Activated CD4-positive, alpha-beta T cell treated with anti-CD3 and anti-CD28 coated beads, Interleukin-10, Interleukin-2, amounts not matched to agents 100 ng/mL and 50 ng/mL, durations not matched to agents 16 hours and 8 hours (primary cell): Measurements from ENCODE around the gene CNTNAP2.
"Not testable (repeated sequence)": the region's sequence is repeated elsewhere in the genome, so short reads cannot be mapped to it uniquely, and the experiment has no call there.

Experiments used
- DNase-seq: peaks from one replicate; pipeline ENCODE4 v3.0.0-alpha.2; 2020

CNTNAP2 gene

DNA sequence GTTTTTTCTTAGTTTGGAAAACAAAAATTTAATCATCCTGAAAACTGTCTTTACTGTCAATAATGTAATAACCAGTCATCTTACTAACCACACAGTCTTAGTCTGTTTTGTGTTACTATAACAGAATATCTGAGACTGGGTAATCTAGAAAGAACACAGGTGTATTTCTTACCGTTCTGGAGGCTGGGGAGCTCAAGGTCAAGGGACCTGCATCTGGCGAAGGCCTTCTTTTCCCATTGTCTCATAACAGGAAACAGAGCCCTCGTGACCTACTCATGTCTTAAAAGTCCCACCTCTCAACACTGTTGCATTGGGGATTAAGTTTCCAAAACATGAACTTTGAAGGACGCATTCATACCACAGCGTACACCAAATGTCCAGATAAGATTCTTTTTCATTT, 932.3 kb downstream of the CNTNAP2 start:
- DNase-seq = no peak

DNA sequence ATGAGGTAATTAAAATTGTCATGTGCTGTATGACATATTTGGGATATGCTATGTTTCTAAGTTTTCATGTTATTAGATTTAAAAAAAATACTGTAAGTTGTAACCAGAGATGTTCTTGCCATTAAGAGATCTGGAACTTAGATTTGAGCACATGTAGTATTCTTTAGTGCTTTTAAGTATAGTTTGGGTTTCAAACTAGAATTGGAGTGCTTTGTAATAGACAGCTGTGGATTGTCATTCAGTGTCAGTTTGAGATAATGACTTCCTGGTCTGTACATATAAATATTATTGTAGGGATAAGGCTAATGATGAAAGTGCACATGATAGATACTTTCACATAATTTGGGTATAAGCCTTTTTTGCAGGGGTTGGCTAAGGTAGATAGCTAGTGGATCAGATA, 936.2 kb downstream of the CNTNAP2 start:
- DNase-seq = no peak

DNA sequence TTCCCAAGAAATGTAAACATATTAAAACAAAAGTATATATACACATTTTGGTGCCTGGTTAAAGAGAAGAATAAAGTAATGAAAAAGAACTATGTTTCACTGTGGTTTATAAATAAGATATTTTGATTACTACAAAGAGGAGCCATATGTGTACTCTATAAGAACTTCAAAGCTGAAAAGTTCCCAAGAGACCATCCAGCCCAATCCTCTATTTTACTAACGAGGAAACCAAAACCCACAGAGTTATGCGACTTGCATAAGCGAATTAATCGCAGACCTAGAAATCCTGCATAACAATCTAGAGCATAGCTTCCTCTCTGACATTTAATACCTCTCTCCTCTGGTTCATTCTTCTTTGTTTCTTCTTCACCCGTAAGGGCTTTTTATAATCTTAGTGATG, 937.1 kb downstream of the CNTNAP2 start:
- DNase-seq = no peak

DNA sequence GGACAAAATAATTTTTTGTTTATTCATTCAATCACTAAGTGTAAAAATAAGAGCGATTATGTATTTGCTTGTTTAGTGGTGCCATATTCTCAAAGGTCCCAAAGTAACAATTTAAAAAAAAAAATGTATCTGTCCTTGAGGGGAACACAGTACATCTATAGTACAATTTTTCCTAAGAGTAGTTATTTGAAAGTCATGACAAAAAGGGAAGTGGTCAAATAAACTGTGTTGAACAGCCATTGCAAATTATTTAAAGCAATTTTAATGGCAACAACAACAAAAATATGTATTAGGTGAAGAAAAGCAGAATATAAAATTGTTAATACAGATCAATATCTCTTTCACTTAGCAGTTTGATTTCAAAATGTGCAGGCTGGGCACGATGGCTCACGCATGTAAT, 943.5 kb downstream of the CNTNAP2 start:
- no peak for DNase-seq

DNA sequence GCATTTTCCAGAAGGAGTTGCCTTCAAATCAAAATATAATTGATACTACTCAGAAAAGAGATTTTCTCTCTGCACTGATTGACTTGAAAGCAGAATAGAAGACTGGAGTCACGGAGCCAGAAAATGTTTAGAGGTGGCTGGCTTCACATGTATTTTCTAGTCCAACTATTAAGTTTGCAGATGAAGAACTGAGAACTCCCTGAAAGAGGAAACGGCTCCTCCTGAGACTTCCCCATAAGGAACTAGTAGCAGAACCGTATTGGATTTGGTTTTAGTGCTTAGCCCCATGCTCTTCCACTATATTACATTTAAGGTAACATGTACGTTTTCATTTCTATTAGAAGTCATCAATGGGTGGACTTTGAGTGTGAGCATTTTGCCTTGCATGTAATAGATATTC, 946.3 kb downstream of the CNTNAP2 start:
- DNase-seq = no peak

DNA sequence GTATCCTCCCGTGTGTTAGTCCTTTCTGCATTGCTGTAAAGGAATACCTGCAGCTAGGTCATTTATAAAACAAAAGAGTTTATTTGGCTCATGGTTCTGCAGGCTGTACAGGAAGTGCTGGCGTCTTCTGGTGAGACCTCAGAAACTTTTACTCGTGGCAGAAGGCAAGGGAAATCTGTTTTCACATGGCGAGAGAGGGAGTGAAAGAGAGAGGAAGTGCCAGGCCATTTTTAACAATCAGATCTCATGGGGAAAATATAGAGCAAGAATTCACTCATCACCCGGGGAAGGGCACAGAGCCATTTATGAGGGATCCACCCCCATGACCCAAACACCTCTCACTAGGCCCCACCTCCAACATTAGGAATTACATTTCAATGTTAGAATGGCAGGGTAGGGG, 952.2 kb downstream of the CNTNAP2 start:
- no peak for DNase-seq

DNA sequence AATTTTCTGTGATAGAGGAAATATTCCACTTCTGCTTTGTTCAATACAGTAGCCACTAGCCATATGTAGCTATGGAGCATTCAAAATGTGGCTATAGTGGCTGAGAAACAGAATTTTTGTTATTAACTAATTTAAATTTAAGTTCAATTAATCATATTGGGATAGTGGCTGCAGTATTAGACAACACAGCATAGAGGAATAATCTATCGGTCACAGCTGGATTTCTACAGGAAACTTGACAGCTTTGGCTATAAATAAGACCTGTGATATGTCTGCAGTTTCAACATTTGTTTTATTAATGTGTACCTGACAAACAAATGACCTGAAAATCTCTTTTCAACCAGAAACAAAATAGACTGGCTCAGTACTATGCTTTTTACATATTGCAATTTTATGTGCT, 953.2 kb downstream of the CNTNAP2 start:
- no peak for DNase-seq

DNA sequence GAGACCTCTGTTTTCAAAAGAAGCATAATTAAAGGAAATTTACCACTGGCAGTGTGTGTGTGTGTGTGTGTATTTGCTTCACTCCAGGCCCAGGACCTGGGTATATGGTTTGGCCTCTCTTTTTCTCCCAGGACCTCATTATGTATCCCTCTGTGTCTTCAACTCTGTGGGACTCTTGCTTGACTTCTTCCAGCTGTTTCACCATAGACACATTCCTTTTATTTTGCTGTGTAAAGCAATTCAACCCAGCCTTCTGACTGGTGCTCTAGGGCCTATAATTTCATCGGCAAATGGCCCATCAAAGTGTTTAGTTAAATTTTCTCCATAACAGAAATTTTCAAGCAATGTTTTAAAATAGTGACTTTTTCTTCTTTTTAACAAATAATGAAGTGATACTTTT, 954.3 kb downstream of the CNTNAP2 start:
- DNase-seq = no peak

DNA sequence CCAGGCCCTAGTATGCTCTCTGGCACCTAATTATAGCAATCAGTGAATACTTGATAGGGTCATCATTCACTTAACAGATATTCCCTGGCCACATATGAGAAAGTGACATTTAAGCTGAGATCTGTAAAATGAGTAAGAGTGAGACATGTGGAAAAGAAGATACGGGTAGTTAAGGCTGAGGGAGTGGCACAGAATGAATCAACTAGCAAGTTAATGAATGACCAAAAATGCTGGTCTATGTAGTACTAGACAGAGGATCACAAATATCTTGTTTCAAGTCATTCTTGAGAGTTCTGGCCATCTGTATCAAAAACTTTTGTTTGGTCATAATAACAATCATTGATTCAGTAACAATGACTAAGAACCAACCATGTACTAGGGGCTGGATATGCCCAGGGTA, 954.9 kb downstream of the CNTNAP2 start:
- DNase-seq = no peak

DNA sequence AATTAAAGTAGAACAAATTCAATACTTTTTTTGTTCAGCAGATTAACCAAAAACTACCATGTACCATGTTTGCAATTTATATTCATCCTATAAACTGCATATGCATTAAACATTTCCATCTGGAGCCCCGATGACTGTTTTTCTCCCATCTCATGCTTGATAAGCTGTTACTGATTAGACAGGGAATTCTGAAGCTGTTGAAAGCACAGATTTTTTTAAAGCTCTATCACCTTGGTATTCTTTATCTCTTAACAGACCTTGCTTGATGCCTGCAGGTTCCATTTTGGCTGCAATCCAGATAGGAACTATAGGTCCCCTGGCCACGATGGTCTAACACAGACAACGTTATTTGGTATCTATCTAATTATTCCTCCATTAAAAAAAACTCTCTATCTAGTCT, 961.7 kb downstream of the CNTNAP2 start:
- no peak for DNase-seq

DNA sequence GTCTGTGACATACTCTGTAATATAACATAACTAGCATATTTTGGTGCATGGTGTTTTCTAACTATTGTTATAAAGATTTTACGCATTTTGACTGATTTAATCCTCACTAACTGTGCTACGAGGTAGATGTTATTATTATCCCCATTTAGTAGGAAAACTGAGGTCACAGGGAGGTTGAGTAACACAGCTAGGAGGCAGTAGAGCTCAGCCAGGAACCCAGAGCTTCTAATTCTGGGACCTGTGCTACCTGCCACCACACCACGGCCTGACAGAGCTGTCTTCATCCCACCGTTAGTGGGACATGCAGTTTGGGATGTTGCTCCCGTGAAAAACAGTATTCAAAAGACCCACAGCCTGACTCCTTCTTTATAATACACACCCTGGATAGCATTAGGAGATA, 962.5 kb downstream of the CNTNAP2 start:
- DNase-seq = no peak

DNA sequence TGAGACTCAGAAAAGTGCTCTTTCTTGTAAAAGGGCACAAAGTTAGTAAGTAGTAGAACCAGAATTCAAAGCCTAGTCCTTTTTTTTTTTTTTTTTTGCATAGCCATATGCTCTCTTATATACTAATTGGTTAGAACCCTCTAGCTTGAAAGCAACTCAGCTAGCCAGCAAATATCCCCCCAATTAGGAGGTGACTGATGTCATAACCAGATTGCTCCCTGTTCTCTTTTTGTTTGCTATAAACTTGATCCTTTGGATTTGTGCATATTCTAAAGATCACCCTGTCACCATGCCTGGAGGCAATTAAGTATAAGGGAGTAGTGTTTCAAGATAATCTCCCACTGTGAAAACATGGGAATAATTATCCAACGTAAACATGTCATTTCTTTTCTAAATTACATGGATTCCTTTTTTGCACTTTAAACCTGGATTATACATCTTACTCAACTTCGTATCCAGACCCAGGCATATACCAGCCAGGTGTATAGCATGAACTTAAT, 963.4 kb downstream of the CNTNAP2 start:
- DNase-seq = no peak

DNA sequence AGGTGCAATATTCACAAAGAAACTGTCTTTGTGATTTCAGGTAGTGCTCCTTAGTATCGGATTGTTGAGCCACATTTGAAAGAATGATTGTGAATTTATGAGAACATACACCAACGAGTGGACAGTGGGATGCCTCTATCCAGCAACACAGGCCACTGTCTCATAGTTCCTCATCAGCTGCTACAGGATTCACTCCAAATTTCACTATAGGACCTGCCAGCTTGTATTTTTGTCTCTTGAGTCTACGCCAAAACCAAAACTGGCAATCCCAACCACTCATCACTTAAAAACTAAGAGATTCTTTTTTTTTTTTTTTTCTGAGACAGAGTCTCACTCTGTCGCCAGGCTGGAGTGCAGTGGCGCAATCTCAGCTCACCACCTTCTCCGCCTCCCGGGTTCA, 964.5 kb downstream of the CNTNAP2 start:
- no peak for DNase-seq

DNA sequence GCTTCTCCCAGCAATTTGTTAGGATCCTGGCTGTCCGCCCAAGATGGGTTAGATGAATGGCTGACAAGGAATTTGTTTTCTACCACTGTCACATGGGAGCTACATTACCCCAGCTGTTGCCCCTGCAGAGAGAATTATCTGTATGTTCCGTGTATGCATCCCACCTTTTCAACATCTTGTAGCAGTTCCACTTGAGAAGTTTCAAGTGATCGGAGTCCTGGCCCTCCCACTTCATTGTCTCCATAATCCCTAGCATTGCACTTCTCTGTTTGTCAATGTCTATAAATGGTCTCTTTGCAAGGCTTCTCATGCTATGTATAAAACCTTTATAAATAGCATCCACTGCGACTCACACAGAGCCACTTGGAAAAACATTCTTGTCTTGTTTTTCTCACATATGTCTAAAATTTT, 972.5 kb downstream of the CNTNAP2 start:
- DNase-seq = no peak

DNA sequence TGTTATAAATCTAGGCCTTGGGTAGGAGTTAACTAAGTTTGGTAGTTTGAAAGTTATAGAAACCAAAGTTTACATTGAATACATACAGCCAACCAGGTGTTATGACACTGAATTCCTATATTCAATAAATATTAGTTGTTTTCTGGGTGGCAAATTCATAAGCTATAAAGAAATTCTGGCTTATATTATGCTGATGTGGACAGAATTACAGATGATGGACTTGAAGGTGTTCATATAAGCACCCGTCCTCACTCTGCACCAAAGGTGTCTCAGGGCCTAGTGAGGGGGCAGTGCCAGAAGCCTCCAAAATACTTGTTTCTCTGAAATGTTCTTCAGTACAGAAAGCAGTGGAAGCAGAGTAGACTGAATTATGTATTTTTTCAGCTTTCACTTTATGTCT, 973.0 kb downstream of the CNTNAP2 start:
- DNase-seq = no peak

DNA sequence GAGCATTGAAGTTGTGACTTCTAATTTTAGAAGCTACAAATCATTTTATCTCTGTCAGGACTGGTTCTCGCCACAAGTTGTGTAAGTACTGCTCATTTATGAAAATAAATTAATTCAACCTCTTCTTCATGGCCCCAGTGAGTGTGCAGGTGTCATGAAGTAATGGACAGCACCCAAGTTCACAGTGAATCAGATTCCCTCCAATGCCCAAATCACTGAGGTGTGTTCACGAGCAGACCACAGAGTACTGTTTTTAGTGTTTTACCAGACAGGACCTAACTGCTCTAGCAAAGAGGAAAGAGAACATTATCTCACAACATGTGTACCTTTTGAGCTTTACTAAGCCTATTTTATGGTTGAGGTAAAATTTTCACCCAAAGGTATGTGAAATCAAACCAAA, 980.0 kb downstream of the CNTNAP2 start:
- no peak for DNase-seq

DNA sequence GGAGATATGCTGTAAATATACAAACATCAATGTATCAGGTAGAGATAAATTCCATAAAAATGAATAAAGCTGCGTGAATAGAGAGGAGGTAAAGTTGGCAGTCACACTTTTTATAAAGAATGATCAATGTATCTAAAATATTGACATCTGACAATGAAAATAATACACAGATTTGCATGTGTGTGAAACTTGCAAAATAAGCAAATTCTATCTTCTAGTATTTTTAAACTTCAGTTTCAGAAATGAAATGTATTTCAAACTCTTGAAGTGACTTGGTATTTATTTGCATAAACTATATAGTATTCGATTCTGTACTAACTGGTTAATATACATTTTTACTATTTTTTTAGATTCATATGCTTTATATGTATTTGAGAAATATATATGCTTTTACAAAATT, 986.6 kb downstream of the CNTNAP2 start:
- no peak for DNase-seq

DNA sequence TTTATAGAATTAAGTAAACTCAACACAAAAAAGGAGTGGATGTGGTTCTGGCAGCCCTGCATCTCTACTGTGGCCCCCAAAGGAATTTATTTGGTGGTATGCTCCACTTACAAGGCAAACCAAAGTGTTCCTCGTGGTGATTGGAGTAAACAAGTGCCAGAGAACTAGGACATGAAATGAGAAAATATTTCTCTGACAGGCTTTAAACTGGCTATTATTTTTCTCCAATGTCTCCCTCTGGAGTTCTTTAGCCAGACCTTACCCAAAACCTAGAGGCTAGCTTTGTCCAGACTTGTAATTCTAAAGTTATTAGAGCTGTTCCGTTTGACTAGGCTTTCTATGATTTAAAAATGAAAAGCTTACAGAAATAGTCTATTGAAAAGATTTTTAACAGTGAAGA, 990.1 kb downstream of the CNTNAP2 start:
- DNase-seq = no peak

DNA sequence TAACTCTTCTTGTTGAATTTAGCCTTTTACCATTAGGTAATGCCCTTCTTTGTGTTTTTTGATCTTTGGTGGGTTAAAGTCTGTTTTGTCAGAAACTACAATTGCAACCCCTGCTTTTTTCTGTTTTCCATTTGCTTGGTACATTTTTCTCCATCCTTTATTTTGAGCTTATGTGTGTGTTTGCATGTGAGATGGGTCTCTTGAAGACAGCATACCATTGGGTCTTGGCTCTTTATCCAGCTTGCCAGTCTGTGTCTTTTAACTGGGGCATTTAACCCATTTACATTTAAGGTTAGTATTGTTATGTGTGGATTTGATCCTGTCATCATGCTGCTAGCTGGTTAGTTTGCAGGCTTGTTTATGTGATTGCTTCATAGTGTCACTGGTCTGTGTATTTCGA, 997.9 kb downstream of the CNTNAP2 start:
- DNase-seq = not testable (repeated sequence)

DNA sequence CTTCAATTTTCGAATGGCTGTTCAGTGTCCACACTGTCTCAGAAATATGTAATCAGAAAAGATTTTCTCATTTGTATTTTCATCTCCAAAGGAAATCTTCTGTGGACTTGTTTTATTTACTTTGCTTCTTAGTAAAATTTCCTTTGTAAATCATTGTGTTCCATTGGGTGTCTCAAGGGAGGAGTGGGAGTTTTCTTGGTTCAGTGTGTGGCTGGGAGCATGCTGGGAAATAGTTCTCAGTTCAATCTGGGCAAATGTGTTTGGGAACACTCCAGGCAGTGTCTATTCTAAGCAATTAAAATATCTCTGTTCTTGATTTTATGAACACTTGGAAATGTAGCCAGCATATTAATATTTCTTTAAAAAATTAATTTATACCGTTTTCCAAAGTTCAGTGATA, 1019.8 kb downstream of the CNTNAP2 start:
- DNase-seq = no peak

DNA sequence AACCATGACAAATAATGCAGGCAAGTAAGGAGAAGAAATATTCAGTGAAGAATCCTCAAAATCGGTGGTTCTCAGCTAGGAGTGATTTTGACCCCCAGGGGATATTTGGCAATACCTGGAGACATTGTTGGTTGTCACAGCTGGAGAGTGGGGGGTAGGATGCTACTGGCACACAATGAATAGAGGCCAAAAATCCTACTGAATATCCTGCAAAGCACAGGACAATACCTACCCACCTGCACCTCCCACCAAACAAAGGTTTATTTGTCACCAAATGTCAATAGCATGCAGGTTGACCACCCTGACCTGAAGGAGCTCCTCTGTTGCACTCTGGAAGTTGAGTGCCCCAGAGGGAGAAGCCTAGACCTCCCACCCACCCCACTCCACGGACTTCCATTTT, 1028.6 kb downstream of the CNTNAP2 start:
- no peak for DNase-seq

DNA sequence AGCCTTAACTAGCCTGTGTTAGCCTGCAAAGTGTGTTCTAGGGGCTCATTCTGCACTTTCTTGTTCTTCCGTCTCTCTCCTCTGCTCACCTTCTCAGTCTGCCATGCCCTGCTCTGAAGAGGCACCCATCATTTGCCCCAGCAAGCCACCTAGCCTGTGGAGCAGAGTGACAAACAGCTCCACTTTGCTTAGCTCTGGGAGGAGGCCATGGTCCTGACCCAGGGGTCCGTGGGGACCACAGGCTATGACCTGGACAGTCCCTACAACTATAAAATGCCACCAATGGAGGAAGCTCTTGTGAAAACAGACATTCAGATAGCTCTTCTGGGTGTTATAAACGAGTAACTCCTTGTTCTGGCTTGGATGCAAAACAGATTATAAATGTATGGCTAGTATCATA, 1029.6 kb downstream of the CNTNAP2 start:
- DNase-seq = no peak

DNA sequence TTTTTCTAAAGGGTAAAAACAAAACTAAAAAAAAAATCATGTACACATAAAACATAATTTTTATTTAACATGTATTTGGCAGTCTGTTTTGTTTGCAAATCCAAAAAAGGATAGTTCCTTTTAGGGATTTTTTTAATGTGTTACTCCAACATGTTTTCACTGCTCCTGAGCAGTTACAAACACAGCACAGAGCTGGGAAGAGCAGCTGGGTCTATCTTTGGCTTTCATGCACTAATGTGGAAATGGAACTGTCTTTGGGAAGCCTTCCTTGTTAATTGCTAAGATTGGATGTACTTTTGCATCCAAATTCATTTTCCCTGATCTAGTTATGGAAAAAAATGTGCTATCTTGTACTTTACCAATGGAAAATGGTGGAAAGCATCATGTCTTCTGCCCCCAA, 1035.1 kb downstream of the CNTNAP2 start:
- no peak for DNase-seq

DNA sequence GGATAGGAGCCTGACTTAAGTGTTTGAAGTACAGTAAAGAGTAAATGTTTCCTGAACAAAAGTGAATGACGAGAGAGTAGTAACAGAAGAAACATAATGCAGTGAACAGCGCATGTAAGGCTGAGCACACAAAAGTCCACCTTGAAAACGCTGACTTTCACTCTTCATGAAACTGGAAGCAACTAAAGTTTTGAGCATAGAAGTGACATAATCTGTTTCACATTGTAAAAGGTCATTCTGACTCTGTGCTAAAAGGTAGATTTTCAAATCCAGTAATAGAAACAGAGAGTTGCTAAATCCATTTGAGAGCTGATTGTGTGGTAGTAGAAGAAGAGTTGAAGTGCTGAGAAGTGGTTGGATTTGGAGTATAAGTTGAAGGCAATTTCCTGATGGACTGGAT, 1037.0 kb downstream of the CNTNAP2 start:
- DNase-seq = no peak

DNA sequence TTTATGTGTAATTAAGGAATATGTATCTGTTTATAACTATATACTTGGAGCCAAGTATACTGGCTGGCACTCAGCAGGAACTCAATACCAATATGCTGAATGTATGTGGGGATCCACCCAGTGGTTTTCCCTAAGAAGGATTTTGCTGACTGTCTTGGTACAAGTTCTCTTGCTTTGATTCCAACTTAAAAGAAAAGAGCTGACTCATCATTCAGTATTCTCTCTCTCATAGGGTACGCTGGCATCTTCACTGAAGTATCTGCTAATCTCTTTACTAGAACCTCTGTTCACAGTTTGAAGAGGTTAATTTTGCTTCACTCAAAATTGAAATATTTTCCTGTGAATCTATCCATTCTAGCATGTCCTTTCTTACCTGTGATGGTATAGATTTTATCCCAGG, 1044.8 kb downstream of the CNTNAP2 start:
- no peak for DNase-seq

DNA sequence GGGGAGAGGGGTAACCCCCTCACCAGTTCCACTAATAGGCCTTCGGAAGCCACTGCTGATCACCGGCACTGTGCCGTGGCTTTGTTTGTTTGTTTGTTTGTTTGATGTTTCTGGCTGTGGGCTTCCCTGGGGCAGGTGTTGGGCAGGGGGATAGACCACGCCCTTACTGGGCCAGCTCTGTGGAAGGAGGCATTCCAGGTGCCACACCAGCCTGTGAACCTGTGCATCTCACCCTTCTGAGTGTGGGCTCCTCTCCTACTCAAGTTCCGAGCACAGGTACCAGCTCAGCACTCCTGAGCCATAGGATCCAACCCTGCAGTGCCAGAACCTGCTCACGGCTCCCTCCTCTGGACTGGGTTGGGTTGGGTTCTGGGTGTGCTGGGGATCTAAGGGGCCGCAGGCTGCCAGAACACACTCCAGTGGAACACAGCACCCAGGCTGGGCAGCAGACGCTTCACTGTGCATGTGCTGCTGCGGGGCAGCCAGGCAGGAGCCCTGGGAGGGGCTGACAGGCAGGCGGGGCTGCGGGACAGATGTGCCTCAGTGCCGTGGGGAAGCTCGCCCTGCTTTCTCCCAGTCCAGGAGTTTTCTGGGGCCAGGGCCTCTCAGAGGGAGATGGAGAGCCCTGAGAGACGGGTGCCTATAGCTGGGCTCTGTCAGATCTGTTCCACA, 1053.9 kb downstream of the CNTNAP2 start:
- DNase-seq = no peak
